HEK293 (cell line): ENCODE data around the gene DSC1.

Experiments
- HOXA7 ChIP-seq: sonication (generic); formaldehyde crosslinking; IDR thresholded peaks from 2 replicates; pipeline ENCODE4 v1.8.1; 2022; ENCODE audit warnings: missing genetic modification reagents, borderline replicate concordance
- MYNN ChIP-seq: fragments of 450-650 bp; formaldehyde crosslinking; IDR thresholded peaks from 2 replicates; pipeline ENCODE4 v1.5.1; 2016; ENCODE audit warnings: missing biosample characterization, missing genetic modification characterization, borderline replicate concordance
- MZF1 ChIP-seq: fragments of 450-650 bp; formaldehyde crosslinking; IDR thresholded peaks from 2 replicates; pipeline ENCODE4 v1.5.1; 2017; ENCODE audit warnings: missing biosample characterization, missing genetic modification characterization, borderline replicate concordance
- OSR2 ChIP-seq: fragments of 450-650 bp; formaldehyde crosslinking; IDR thresholded peaks from 2 replicates; pipeline ENCODE4 v1.5.1; 2016; ENCODE audit warnings: missing biosample characterization, missing genetic modification characterization
- SCRT1 ChIP-seq: fragments of 450-650 bp; formaldehyde crosslinking; IDR thresholded peaks from 2 replicates; pipeline ENCODE4 v1.5.1; 2016; ENCODE audit warnings: missing biosample characterization, missing genetic modification characterization, borderline replicate concordance
- SP7 ChIP-seq: fragments of 450-650 bp; formaldehyde crosslinking; IDR thresholded peaks from 2 replicates; pipeline ENCODE4 v1.5.1; 2016; ENCODE audit warnings: missing biosample characterization, missing genetic modification characterization
- ZBTB17 ChIP-seq: fragments of 450-650 bp; formaldehyde crosslinking; IDR thresholded peaks from 2 replicates; pipeline ENCODE4 v1.5.1; 2016; ENCODE audit warnings: missing biosample characterization, missing genetic modification characterization
- ZBTB26 ChIP-seq: fragments of 450-650 bp; formaldehyde crosslinking; optimal IDR thresholded peaks from 2 replicates; pipeline ENCODE3; 2016; ENCODE audit warnings: missing biosample characterization, mild to moderate bottlenecking, missing genetic modification characterization
- ZBTB48 ChIP-seq: fragments of 450-650 bp; formaldehyde crosslinking; IDR thresholded peaks from 2 replicates; pipeline ENCODE4 v1.5.1; 2016; ENCODE audit warnings: missing biosample characterization, missing genetic modification characterization
- ZBTB7A ChIP-seq: fragments of 450-650 bp; formaldehyde crosslinking; IDR thresholded peaks from 2 replicates; pipeline ENCODE4 v1.5.1; 2016; ENCODE audit warnings: low read depth, missing biosample characterization, missing genetic modification characterization
- ZNF175 ChIP-seq: fragments of 450-650 bp; formaldehyde crosslinking; IDR thresholded peaks from 2 replicates; pipeline ENCODE4 v1.5.1; 2016; ENCODE audit warnings: missing biosample characterization, missing genetic modification characterization
- ZNF211 ChIP-seq: fragments of 450-650 bp; formaldehyde crosslinking; IDR thresholded peaks from 2 replicates; pipeline ENCODE4 v1.5.1; 2016; ENCODE audit warnings: low read depth, missing biosample characterization, missing genetic modification characterization
- ZNF214 ChIP-seq: fragments of 450-650 bp; formaldehyde crosslinking; IDR thresholded peaks from 2 replicates; pipeline ENCODE4 v1.5.1; 2017; ENCODE audit warnings: missing biosample characterization, mild to moderate bottlenecking, missing genetic modification characterization, borderline replicate concordance
- ZNF221 ChIP-seq: fragments of 450-650 bp; formaldehyde crosslinking; IDR thresholded peaks from 2 replicates; pipeline ENCODE4 v1.5.1; 2017; ENCODE audit warnings: missing biosample characterization, missing genetic modification characterization, borderline replicate concordance
- ZNF239 ChIP-seq: fragments of 450-650 bp; formaldehyde crosslinking; IDR thresholded peaks from 2 replicates; pipeline ENCODE4 v1.5.1; 2016; ENCODE audit warnings: missing biosample characterization, missing genetic modification characterization
- ZNF266 ChIP-seq: fragments of 450-650 bp; formaldehyde crosslinking; IDR thresholded peaks from 2 replicates; pipeline ENCODE4 v1.5.1; 2016; ENCODE audit warnings: missing biosample characterization, missing genetic modification characterization, low read depth
- ZNF311 ChIP-seq: fragments of 450-650 bp; formaldehyde crosslinking; IDR thresholded peaks from 2 replicates; pipeline ENCODE4 v1.5.1; 2017; ENCODE audit warnings: missing biosample characterization, missing genetic modification characterization, borderline replicate concordance
- ZNF366 ChIP-seq: fragments of 450-650 bp; formaldehyde crosslinking; conservative IDR thresholded peaks from 2 replicates; pipeline ENCODE4 v1.5.1; 2016; ENCODE audit warnings: missing biosample characterization, missing genetic modification characterization
- ZNF426 ChIP-seq: fragments of 450-650 bp; formaldehyde crosslinking; IDR thresholded peaks from 2 replicates; pipeline ENCODE4 v1.5.1; 2017; ENCODE audit warnings: missing biosample characterization, missing genetic modification characterization, mild to moderate bottlenecking, inconsistent platforms, moderate library complexity
- ZNF473 ChIP-seq: fragments of 450-650 bp; formaldehyde crosslinking; IDR thresholded peaks from 2 replicates; pipeline ENCODE4 v1.5.1; 2017; ENCODE audit warnings: missing biosample characterization, missing genetic modification characterization
- ZNF501 ChIP-seq: fragments of 450-650 bp; formaldehyde crosslinking; IDR thresholded peaks from 2 replicates; pipeline ENCODE4 v1.5.1; 2016; ENCODE audit warnings: missing biosample characterization, missing genetic modification characterization
- ZNF510 ChIP-seq: fragments of 450-650 bp; formaldehyde crosslinking; IDR thresholded peaks from 2 replicates; pipeline ENCODE4 v1.5.1; 2018; ENCODE audit warnings: mild to moderate bottlenecking, missing genetic modification characterization, missing biosample characterization; ENCODE audit not compliant: insufficient replicate concordance
- ZNF513 ChIP-seq: fragments of 450-650 bp; IDR thresholded peaks from 2 replicates; pipeline ENCODE4 v1.5.1; 2018; ENCODE audit warnings: missing biosample characterization, missing genetic modification characterization
- ZNF521 ChIP-seq: fragments of 450-650 bp; formaldehyde crosslinking; IDR thresholded peaks from 2 replicates; pipeline ENCODE4 v1.5.1; 2017; ENCODE audit warnings: missing biosample characterization, mild to moderate bottlenecking, missing genetic modification characterization
- ZNF529 ChIP-seq: fragments of 450-650 bp; formaldehyde crosslinking; IDR thresholded peaks from 2 replicates; pipeline ENCODE4 v1.5.1; 2017; ENCODE audit warnings: missing genetic modification characterization, missing biosample characterization; ENCODE audit not compliant: insufficient replicate concordance
- ZNF544 ChIP-seq: fragments of 450-650 bp; formaldehyde crosslinking; IDR thresholded peaks from 2 replicates; pipeline ENCODE4 v1.5.0; 2017; ENCODE audit warnings: missing biosample characterization, missing genetic modification characterization
- ZNF558 ChIP-seq: fragments of 450-650 bp; formaldehyde crosslinking; IDR thresholded peaks from 2 replicates; pipeline ENCODE4 v1.5.1; 2016; ENCODE audit warnings: missing biosample characterization, missing genetic modification characterization
- ZNF585B ChIP-seq: fragments of 450-650 bp; formaldehyde crosslinking; IDR thresholded peaks from 2 replicates; pipeline ENCODE4 v1.5.1; 2016; ENCODE audit warnings: missing biosample characterization, missing genetic modification characterization
- ZNF664 ChIP-seq: fragments of 450-650 bp; formaldehyde crosslinking; IDR thresholded peaks from 2 replicates; pipeline ENCODE4 v1.5.1; 2016; ENCODE audit warnings: missing biosample characterization, missing genetic modification characterization
- ZNF76 ChIP-seq: fragments of 450-650 bp; formaldehyde crosslinking; IDR thresholded peaks from 2 replicates; pipeline ENCODE4; 2016; ENCODE audit warnings: low read depth, missing biosample characterization, missing genetic modification characterization, borderline replicate concordance
- ZNF777 ChIP-seq: fragments of 450-650 bp; formaldehyde crosslinking; IDR thresholded peaks from 2 replicates; pipeline ENCODE4 v1.5.1; 2017; ENCODE audit warnings: missing biosample characterization, missing genetic modification characterization, borderline replicate concordance
- ZNF792 ChIP-seq: fragments of 450-650 bp; formaldehyde crosslinking; IDR thresholded peaks from 2 replicates; pipeline ENCODE4 v1.5.1; 2016; ENCODE audit warnings: missing biosample characterization, missing genetic modification characterization
- ZNF837 ChIP-seq: fragments of 450-650 bp; formaldehyde crosslinking; IDR thresholded peaks from 2 replicates; pipeline ENCODE4 v1.5.1; 2016; ENCODE audit warnings: missing biosample characterization, missing genetic modification characterization
- ZSCAN23 ChIP-seq: fragments of 450-650 bp; formaldehyde crosslinking; IDR thresholded peaks from 2 replicates; pipeline ENCODE4 v1.5.1; 2016; ENCODE audit warnings: missing biosample characterization, missing genetic modification characterization
- TF ChIP-seq, protein P1 (sequence below): fragments of 450-650 bp; formaldehyde crosslinking; IDR thresholded peaks from 2 replicates; pipeline ENCODE4 v1.5.1; 2016; ENCODE audit warnings: missing biosample characterization, missing genetic modification characterization
- TF ChIP-seq, protein P2 (sequence below): fragments of 450-650 bp; formaldehyde crosslinking; conservative IDR thresholded peaks from 2 replicates; pipeline ENCODE4 v1.5.1; 2016; ENCODE audit warnings: low read depth, missing biosample characterization, missing genetic modification characterization

DSC1 gene

GRCh38 chr18:31206787-31207381 lies 44.2 kb upstream of the DSC1 start (continued):
- TF ChIP-seq ZNF239 (no peak), ZNF175 (tag by site-specific recombination) (no peak), ZBTB7A (no peak), ZNF214 (tag by site-specific recombination) (no peak), ZNF221 (tag by site-specific recombination) (no peak), ZBTB48 (tag by site-specific recombination) (peak; percentile 74; the same call in 1 of the 2 replicates), ZNF501 (tag by site-specific recombination) (peak; percentile 51; the same call in 1 of the 2 replicates), ZNF311 (tag by site-specific recombination) (no peak), MYNN (tag by site-specific recombination) (no peak), ZNF558 (tag by site-specific recombination) (0 out of 2 replicates have a peak, but pooled peaks have one; percentile 38), ZNF792 (no peak), ZNF529 (no peak), ZNF510 (tag by site-specific recombination) (no peak), ZNF211 (tag by site-specific recombination) (no peak), ZBTB17 (tag by site-specific recombination) (peak; percentile 54; the same call in 1 of the 2 replicates), HOXA7 (no peak), ZNF837 (tag by site-specific recombination) (no peak), ZBTB26 (tag by site-specific recombination) (no peak), ZNF544 (tag by site-specific recombination) (no peak), ZNF513 (tag by site-specific recombination) (no peak), ZNF777 (tag by site-specific recombination) (no peak), ZNF473 (no peak), ZNF266 (tag by site-specific recombination) (no peak), ZNF664 (no peak), SCRT1 (tag by site-specific recombination) (peak; percentile 94; the same call in 1 of the 2 replicates), ZNF426 (tag by site-specific recombination) (no peak), ZNF76 (no peak), OSR2 (tag by site-specific recombination) (peak; percentile 99), ZNF585B (tag by site-specific recombination) (no peak), ZSCAN23 (tag by site-specific recombination) (no peak), SP7 (peak; percentile 96), ZNF521 (tag by site-specific recombination) (no peak), ZNF366 (peak; percentile 74), MZF1 (0 out of 2 replicates have a peak, but pooled peaks have one; percentile 14)
- TF ChIP-seq, protein P1, sequence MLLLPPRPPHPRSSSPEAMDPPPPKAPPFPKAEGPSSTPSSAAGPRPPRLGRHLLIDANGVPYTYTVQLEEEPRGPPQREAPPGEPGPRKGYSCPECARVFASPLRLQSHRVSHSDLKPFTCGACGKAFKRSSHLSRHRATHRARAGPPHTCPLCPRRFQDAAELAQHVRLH (tag by site-specific recombination): no peak
- TF ChIP-seq, protein P2, sequence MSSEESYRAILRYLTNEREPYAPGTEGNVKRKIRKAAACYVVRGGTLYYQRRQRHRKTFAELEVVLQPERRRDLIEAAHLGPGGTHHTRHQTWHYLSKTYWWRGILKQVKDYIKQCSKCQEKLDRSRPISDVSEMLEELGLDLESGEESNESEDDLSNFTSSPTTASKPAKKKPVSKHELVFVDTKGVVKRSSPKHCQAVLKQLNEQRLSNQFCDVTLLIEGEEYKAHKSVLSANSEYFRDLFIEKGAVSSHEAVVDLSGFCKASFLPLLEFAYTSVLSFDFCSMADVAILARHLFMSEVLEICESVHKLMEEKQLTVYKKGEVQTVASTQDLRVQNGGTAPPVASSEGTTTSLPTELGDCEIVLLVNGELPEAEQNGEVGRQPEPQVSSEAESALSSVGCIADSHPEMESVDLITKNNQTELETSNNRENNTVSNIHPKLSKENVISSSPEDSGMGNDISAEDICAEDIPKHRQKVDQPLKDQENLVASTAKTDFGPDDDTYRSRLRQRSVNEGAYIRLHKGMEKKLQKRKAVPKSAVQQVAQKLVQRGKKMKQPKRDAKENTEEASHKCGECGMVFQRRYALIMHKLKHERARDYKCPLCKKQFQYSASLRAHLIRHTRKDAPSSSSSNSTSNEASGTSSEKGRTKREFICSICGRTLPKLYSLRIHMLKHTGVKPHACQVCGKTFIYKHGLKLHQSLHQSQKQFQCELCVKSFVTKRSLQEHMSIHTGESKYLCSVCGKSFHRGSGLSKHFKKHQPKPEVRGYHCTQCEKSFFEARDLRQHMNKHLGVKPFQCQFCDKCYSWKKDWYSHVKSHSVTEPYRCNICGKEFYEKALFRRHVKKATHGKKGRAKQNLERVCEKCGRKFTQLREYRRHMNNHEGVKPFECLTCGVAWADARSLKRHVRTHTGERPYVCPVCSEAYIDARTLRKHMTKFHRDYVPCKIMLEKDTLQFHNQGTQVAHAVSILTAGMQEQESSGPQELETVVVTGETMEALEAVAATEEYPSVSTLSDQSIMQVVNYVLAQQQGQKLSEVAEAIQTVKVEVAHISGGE (tag by site-specific recombination): peak; percentile 32; the same call in 1 of the 2 replicates
